Esophagus squamous epithelium (tissue), 4 donors: ENCODE data around the gene CACNA1I.

Source experiments
- CTCF ChIP-seq, 6 experiments: fragments of 450-650 bp in 4 of 6; fragments of 200-600 bp in 2 of 6; sonication (generic) in 2 of 6; IDR thresholded peaks; one replicate each; pipeline ENCODE4 v1.5.1; 2016 to 2019; ENCODE audit warnings: antibody characterized with exemption in 6 of 6, mild to moderate bottlenecking in 4 of 6, moderate library complexity in 4 of 6
- POLR2A ChIP-seq, 4 donors: fragments of 450-650 bp; IDR thresholded peaks; one replicate each; pipeline ENCODE4 v1.6.1; 2017; ENCODE audit warnings: antibody characterized with exemption in 4 of 4, mild to moderate bottlenecking in 4 of 4, moderate library complexity in 3 of 4

- TF ChIP-seq POLR2A (IDR thresholded peaks at IDR 0.05) (no peak), CTCF (IDR thresholded peaks at IDR 0.05) (no peak)
Observed at GRCh38 chr22:39707351-39707750, 136.8 kb downstream of the CACNA1I start.
